AG04450 (cell line): ENCODE data around the gene CRACDL. TPM values are rescaled to one million over a fixed set of nuclear protein-coding genes. Genes with fewer than 3 reads are reported as not detected.

Source experiments
- CTCF ChIA-PET: fragments of 300-600, 350-600 bp; formaldehyde crosslinking; extraction: SDS; loops from one replicate; lab custom pipeline; 2022; ENCODE audit warnings: antibody characterized with exemption, inconsistent platforms; lab: Charles Lee
- POLR2A ChIA-PET: fragments of 350-600 bp; formaldehyde crosslinking; extraction: SDS; loops from one replicate; lab custom pipeline; 2021; ENCODE audit warnings: antibody characterized with exemption, inconsistent platforms; lab: Yijun Ruan, JAX
- DNase-seq: peaks from one replicate; pipeline ENCODE4 v3.0.0-alpha.2; 2011; ENCODE audit warnings: low read depth, low spot score
- H3K27ac ChIP-seq: one replicate; pipeline ENCODE4 v1.5.1; 2012; ENCODE audit warnings: low read depth, low read length, control low read depth
- H3K27me3 ChIP-seq: one replicate; pipeline ENCODE4 v1.6.0; 2012; ENCODE audit warnings: low read length; ENCODE audit not compliant: control insufficient read depth, insufficient read depth
- H3K4me3 ChIP-seq: 2 replicates; pipeline ENCODE4 v1.5.1; 2011; ENCODE audit warnings: mild to moderate bottlenecking, low read depth, low read length, control low read depth
- H3K9me3 ChIP-seq: 2 replicates; pipeline ENCODE4 v1.5.1; 2012; ENCODE audit warnings: low read length; ENCODE audit not compliant: control insufficient read depth, insufficient read depth
- CTCF ChIP-seq: IDR thresholded peaks from 2 replicates; pipeline ENCODE4 v1.5.1; 2011; ENCODE audit warnings: low read depth, low read length, control low read depth, inconsistent platforms
- polyA plus RNA-seq: library from polyadenylated mRNA; depleted of rRNA; stranded (reverse); fragments of >200 nt; gene quantifications from 2 replicates; pipeline ENCODE4 v1.2.3, GENCODE V29; 2011

Gene CRACDL
- polyA plus RNA-seq, 1 experiment = not detected

GRCh38 chr2:98895901-98896300, 40.1 kb downstream of the CRACDL start:
- Histone ChIP-seq H3K27ac (no peak overlapping the region), H3K27me3 (peaks cover 9% of the 10 kb centered on the region), H3K4me3 (no peak overlapping the region), H3K9me3 (no peaks in the 10 kb centered on the region)
- no peak for DNase-seq
- POLR2A ChIA-PET = no interaction called here
- CTCF ChIA-PET = no interaction called here
- TF ChIP-seq CTCF = no peak

GRCh38 chr2:98895221-98895620, 40.8 kb downstream of the CRACDL start:
- CTCF ChIA-PET = no interaction called here
- H3K27me3 ChIP-seq = peaks cover 9% of the 10 kb centered on the region
- no peak for TF ChIP-seq CTCF
- POLR2A ChIA-PET = no interaction called here
- H3K9me3 ChIP-seq = no peaks in the 10 kb centered on the region
- DNase-seq = no peak
- H3K4me3 ChIP-seq = no peak overlapping the region
- no peak overlapping the region for H3K27ac ChIP-seq

- H3K9me3 ChIP-seq = no peaks in the 10 kb centered on the region
- POLR2A ChIA-PET = no interaction called here
- CTCF ChIA-PET = no interaction called here
- no peak for TF ChIP-seq CTCF
- no peak overlapping the region for H3K4me3 ChIP-seq
- no peak overlapping the region for H3K27ac ChIP-seq
- peaks cover 9% of the 10 kb centered on the region for H3K27me3 ChIP-seq
- DNase-seq = no peak
Measured at GRCh38 chr2:98894331-98895000, 41.6 kb downstream of the CRACDL start.

- Histone ChIP-seq H3K9me3 (no peaks in the 10 kb centered on the region), H3K27me3 (peaks cover 9% of the 10 kb centered on the region), H3K27ac (no peak overlapping the region), H3K4me3 (no peak overlapping the region)
- CTCF ChIA-PET = no interaction called here
- TF ChIP-seq CTCF = no peak
- no peak for DNase-seq
- POLR2A ChIA-PET = no interaction called here
Measured at GRCh38 chr2:98893911-98894321, 42.1 kb downstream of the CRACDL start.

- ChIA-PET CTCF (no interaction called here), POLR2A (no interaction called here)
- no peak overlapping the region for H3K4me3 ChIP-seq
- TF ChIP-seq CTCF = no peak
- H3K27me3 ChIP-seq = peaks cover 6% of the 10 kb centered on the region
- H3K27ac ChIP-seq = no peak overlapping the region
- DNase-seq = no peak
- no peaks in the 10 kb centered on the region for H3K9me3 ChIP-seq
Measured at GRCh38 chr2:98892871-98893270, 43.2 kb downstream of the CRACDL start.
